GM12874 (cell line): Measurements from ENCODE around the gene DTX1.

Source experiments
- TF ChIP-seq, protein P1 (sequence below): IDR thresholded peaks from 2 replicates; pipeline ENCODE4 v1.5.1; 2011; ENCODE audit warnings: low read depth, mild to moderate bottlenecking, control low read depth, low read length, moderate library complexity; ENCODE audit not compliant: insufficient read depth

Gene DTX1

DNA sequence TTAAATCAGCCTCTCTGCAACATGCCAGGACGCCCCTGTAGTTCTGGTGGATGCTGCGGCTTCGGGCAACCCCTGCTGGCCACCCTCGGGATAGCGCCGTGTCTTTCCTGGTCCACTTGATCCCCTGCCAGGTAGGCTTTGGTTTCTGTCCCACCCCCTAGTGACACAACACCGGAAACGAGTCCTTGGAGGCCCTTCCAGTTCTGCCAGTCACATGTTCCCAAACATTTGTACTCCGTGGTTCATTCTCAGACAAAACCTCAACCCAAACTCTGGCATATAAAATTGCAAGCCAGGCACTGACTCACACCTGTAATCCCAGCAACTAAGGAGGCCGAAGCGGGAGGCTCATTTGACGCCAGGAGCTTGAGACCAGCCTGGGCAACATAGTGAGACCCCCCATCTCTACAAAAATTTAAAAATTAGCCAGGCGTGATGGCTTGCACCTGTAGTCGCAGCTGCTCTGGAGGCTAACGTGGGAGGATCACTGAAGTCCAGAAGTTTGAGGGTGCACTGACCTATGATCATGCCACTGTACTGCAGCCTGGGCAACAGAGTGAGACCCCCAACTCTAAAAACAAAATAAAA lies 42.0 kb downstream of the DTX1 start:
- TF ChIP-seq, protein P1, sequence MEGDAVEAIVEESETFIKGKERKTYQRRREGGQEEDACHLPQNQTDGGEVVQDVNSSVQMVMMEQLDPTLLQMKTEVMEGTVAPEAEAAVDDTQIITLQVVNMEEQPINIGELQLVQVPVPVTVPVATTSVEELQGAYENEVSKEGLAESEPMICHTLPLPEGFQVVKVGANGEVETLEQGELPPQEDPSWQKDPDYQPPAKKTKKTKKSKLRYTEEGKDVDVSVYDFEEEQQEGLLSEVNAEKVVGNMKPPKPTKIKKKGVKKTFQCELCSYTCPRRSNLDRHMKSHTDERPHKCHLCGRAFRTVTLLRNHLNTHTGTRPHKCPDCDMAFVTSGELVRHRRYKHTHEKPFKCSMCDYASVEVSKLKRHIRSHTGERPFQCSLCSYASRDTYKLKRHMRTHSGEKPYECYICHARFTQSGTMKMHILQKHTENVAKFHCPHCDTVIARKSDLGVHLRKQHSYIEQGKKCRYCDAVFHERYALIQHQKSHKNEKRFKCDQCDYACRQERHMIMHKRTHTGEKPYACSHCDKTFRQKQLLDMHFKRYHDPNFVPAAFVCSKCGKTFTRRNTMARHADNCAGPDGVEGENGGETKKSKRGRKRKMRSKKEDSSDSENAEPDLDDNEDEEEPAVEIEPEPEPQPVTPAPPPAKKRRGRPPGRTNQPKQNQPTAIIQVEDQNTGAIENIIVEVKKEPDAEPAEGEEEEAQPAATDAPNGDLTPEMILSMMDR, result peak; percentile 99

DNA sequence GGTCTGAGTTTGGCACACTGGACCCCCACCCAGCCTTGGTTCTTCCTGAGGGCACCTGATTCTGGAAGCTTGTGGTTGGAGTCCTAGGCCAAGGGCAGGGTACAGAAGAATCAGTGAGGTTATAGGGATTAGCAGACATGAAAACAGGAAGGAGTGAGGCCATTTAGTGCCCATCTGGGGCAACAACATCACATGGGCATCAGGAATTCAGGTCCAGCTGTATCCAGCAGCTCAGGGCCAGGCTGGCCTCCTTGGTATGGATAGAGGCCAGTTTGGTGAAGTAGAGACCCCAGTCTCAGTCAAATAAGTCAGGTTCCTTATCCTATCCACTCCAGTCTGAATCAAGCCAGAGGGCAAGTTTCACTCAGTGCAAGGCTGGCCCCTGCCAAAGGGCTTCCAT lies 42.8 kb downstream of the DTX1 start:
- TF ChIP-seq, protein P1, result no peak

DNA sequence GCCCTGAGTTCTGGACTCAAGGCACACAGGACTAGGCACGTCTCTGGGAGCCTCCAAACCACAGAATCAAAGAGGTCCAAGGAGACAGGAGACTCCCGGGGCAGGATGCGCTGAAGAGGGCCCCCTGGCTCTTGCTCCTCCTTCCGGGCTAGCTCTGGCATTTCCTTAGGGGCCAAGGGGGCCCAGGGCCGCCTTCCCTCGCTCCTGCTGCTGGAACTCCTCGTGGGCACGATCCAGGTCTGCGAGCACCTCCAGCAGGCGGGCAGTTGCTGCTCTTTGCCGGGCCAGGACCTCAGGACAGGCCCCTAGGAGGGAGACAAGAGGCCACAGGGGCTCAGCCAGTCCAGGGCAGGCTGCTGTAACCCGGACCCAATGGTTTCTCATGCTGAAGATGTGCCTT lies 43.2 kb downstream of the DTX1 start:
- TF ChIP-seq, protein P1, result no peak

DNA sequence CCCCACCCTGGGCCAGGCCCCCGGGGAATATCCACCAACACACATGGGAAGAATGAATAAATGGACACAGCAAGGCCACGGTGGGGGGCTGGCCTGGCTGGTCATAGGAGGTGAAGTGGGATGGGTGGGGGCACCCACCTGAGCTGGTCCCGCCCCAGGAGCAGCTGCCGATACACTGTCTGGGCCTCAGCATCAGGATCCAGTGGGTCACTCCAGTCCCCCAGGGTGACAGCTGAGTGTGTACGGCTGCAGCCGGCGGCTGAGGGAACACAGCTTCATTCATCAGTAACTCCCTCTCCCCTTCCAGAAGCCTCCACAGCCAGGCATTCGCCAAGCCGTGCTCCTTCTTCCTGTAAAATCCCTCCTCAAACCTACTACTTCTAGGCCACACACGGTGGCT lies 45.2 kb downstream of the DTX1 start:
- TF ChIP-seq, protein P1, result no peak

DNA sequence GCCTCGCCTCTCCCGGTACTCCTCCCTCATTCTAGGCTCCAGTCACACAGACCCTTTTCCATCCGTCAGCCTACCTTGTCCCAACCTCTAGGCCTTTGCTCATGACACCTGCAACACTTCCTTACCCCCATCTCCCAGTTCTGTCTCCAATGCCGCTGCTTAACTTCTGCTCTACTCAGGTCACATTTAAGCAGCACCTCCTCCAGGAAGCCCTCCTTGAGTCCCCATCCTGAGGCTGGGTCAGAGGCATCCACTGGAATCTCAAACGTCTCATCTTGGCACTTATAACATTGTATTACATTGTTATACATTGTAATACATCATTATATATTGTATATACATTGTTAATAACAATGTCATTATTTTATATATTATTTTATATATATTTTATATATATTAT lies 46.3 kb downstream of the DTX1 start:
- TF ChIP-seq, protein P1, result no peak

DNA sequence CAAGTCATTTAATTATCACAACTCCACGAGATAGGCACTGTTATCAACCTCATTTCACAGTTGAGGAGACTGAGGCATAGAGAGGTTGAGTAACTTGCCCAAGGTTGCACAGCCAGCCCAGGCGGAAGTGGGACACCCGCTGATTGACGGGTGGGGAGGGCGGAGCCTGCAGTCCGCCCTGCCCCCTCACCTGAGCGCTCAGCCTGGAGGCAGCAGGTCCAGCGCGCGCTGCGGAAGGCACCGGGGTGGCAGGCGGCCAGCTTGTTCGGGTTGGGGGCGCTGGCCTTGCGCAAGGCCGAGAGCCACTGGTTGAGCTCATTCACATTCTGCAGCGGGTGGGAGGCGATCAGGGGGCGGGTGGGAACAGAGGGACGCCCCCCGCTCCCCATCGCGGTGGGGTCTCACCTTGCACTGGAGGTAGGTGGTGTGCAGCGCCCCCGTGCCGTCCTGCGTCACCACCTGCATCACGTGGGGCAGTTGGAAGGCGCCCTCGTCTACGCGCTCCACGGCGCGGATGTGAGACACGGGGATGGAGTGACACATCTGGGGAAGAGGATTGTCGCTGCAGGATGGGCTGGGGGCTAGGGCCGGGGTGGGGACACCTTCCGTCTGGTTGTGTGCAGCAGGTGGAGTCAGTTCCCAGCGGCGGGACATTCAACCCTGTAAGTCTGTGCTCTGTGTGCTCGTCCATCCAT lies 47.4 kb downstream of the DTX1 start:
- TF ChIP-seq, protein P1, result no peak

DNA sequence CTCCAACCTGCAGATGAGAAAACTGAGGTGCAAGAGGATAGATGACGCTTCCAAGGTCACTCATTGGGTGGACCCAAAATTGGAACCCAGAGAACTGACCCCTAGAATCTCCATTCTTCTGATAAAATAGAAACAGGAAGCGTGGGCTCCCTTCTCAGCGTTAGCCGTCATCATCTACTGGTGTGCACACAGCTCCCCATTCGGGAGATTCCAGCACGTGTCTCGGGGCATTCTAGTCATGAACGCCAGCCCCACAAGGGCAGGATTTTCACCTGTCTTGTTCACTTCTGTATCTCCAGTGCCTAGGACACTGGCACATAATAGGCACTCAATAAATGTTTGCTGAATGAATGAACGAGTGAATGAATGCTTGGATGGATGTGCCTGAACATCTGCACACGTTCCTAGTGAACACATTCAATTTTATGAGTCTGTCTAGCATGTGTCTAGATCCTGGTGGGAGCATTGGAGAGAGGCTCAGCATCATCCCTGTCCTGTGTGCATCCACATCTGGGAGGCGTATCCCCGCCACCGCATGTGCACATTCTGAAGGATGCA lies 48.5 kb downstream of the DTX1 start:
- TF ChIP-seq, protein P1, result no peak
